ENCODE results near the gene RPS6KC1.

DNA sequence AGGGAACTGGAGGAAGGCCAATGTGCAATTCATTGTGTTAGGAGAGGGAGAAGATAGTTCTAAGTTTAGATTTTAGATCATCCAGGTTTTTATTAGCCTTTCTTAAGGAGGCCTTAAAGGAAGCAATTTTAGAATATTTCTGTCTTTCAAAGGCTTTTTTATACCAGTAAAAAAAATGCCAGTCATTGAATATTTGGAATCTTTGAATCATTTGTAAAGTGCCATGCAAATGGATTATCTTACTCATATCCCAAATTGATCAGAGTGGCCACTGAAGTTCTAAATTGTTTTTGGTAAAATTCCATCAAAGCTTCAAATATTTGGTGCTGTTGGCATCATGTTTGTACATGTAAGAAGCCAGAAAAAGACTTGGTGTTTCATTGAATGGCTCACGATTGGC, 244.8 kb downstream of the RPS6KC1 start:
- no peak for TF ChIP-seq POLR2AphosphoS5 (IDR thresholded peaks at IDR 0.05; ENCODE audit: low read depth, low read length)
- no peak for TF ChIP-seq TAF1 (IDR thresholded peaks at IDR 0.05; ENCODE audit: low read depth, low read length)
- no peak for TF ChIP-seq POLR2A (IDR thresholded peaks at IDR 0.05; ENCODE audit: low read depth, low read length)

Measured in GM12891 (cell line).